ENCODE data around the gene SYCP2L.
"Not testable (repeated sequence)": the region's sequence is repeated elsewhere in the genome, so short reads cannot be mapped to it uniquely, and the experiment has no call there.

The SYCP2L gene

DNA sequence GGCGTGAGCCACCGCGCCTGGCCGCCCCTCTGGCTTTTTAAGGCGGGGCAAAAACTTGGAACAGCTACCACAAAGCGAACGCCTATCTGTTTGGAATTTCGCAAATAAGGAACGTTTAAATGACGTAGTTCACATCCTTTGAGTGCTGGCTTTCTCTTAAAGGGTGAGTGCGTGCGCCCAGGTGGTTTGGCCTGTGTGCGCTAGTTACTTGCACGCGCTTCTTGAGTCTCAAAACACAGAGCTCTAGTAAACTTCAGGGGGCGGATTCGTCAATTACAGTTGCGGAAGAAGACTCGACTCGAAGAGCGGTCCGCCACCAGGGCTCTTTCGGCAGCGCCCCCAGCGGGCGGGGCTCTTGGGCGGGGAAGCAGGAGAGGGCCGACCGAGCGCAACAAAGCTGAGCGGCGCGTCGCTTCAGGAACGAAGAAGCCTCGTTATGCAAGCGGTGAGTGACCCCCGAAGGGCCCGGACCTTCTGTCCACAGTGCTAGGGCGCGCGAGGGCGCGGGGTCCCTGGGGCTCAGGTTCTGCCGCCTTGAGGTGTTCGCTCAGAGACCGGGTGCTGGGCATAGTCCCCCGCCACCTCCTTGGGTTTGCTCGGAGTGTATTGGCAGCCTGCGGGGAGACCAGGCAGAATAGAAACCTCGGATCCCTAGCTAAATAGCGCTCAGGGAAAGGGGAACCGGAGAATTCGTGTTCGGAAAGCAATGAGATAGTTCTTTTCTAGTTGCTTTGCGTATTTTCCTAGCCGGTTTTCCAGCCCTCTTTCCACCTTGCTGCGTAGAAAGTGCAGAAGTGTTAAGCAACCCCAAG, at the start of gene SYCP2L:
SYCP2L (plus strand) TSS at position 362 of the 812 bp plus-strand sequence; CDS start at position 437, 75 bp downstream.
- DNase-seq (ENCODE audit: low read depth) = no peak

DNA sequence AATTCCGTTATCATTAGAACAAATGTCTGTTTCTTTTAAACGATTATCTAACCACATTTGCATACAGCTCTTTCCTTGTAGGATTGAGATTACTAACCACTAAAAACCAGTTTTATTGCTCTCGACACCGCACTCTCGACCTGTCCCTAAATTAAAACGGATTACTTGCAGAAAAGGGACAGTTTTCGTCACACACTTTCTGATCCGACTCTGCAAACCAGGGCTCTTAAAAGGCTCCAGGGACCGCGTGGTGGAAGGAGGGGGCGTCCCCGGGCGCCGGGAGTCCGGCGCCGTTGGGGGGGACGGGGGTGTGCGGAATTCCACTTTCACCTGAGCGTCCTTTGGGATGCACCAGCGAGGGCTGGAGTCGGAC, 49.2 kb upstream of the SYCP2L start:
- DNase-seq (ENCODE audit: low read depth) = no peak

- peak; percentile 63 for DNase-seq (ENCODE audit: low read depth)
Measured at GRCh38 chr6:10837995-10838793, 48.7 kb upstream of the SYCP2L start, which contains the start of gene MAK. MAK (minus strand) TSS chr6:10838539; CDS start chr6:10830648, 7,891 bp downstream.

DNA sequence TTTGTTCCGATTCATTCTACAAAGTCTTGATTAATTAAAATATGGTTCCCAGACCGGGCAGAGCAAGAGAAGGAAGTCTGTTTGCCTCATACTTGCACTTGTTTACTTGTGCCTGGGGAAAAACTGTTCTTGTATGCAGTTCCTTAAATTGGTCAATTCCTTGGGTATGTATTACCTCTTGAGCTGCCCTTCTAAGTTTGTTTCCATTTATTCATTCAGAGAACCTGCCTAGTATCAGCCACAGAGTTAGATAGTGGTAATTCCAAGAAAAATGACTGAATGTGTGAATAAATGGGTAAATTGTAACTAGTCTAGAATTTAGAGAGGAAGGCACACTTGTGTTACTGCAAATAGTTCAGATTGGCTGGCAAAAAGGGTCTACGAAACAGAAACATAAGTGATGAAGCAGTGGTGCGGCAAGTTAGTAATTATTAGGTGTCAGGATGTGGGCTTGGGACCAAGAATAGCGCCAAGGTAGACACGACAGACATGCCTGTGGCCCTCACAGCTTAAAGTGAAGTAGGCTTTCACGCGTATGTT, 48.0 kb upstream of the SYCP2L start:
- no peak for DNase-seq (ENCODE audit: low read depth)

GRCh38 chr6:10843554-10843953, 43.3 kb upstream of the SYCP2L start:
- DNase-seq (ENCODE audit: low read depth) = no peak

DNA sequence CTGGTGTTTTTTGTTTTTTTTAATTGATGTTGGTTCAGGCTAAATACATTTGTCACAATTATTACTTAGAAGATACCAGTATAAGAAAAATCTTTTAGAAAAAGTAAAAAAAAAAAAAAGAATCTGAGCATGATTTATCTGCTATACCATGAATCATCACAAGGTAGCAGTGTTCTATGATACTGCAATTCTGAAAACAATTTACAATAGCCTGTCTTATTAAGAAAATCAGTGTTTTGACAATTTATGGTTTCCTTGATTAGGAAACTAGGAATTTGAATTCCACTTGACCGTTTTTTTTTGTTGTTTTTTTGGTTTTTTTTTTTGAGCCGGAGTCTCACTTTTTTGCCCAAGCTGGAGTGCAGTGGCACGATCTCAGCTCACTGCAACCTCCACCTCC, 39.2 kb upstream of the SYCP2L start:
- no peak for DNase-seq (ENCODE audit: low read depth)

DNA sequence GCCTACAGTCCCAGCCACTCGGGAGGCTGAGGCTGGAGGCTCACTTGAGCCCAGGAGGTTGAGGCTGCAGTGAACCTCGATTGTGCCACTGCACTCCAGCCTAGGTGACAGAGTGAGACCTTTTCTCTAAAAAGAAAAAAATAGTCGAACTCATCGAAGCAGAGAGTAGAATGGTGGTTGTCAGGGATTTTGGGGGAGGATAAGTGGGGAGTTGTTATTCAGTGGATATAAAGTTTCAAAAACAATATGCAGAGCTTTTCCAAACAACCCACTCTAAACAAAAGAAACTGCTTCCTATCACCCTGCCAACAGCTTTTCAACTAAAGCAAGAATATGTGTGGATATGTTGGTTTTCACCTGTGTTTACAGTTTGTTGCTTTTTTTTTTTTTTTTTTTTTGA, 37.0 kb upstream of the SYCP2L start:
- no peak for DNase-seq (ENCODE audit: low read depth)

DNA sequence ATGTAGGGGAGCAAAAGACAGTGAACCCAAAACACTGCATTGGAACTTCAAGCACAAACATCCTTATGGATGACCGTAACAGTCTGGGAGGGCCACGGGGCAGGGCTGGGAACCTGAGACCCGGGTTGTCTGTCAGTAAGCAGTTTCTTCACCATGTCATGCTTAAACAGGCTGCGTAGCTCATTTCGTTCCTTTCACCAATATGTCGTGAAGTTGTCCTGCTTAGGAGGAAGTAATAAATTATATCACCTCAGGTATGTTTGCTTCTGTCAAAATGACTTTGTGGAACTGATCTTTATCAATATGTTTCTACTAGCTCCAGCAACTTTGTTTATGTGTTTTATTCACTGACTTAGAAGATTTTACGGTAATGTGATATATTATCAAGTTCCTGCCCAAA, 36.1 kb upstream of the SYCP2L start:
- no peak for DNase-seq (ENCODE audit: low read depth)

DNA sequence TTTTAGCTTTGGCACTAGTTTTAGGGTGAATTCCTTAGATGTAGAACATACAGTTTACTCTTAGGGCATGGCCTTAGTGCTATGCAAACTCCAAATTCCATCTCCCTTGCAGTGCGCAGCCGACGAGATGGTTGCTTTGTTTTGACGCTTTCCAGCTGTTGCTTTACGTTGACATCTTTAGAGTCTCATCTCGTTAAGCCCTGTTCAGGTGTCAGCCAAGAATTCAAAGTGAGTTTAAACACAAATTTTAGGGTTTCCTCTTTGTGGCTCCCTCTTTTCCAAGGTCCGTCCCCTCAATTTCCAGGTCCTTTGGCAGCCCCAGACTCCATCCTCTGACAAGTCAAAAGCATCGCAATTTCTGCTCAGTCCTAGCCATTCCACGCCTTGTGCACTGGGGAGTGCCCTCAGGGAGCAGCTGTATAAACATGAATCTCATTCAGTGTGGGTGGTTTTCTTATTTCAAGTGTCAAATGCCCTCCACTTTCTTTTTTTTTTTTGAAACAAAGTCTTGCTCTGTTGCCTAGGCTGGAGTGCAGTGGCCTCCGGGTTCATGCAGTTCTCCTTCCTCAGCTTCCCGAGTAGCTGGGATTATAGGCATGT, 34.4 kb upstream of the SYCP2L start:
- DNase-seq (ENCODE audit: low read depth) = no peak

- not testable (repeated sequence) for DNase-seq (ENCODE audit: low read depth)
Measured at GRCh38 chr6:10853849-10854300, 33.0 kb upstream of the SYCP2L start.

GRCh38 chr6:10854922-10855632, 31.8 kb upstream of the SYCP2L start:
- DNase-seq (ENCODE audit: low read depth) = no peak

DNA sequence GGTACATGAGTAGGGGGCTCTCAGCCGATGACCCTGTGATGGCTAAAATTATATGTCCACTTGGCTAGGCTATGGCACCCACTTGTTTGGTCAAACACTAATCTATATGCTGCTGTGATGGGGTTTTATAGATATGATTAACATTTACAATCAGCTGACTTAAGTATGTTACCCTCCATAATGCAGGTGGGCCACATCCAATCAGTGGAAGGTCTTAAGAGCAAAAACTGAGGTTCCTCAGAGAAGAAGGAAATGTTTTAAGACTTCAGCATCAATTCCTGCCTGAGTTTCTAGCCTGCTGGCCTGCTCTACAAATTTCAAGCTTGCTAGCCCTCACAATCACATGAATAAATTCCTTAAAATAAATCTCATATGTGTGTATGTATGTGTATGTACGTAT, 29.6 kb upstream of the SYCP2L start:
- DNase-seq (ENCODE audit: low read depth) = no peak

DNA sequence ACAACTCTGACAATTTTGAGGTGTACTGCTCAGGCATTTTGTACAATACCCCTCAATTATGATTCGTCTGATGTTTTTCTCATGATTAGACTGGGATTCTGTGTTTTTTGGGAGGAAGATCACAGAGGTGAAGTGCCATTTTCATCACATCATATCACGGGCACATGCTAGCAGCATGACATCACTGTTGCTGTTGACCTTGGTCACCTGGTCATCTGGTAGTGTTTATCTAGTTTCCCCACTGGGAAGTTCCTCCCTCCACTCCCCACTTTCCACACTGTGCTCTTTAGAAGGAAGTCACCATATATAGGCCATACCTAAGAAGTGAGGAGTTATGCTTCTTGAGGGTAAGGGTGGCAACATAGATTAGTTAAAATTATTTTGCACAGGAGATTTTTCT, 25.8 kb upstream of the SYCP2L start:
- DNase-seq (ENCODE audit: low read depth) = no peak

DNA sequence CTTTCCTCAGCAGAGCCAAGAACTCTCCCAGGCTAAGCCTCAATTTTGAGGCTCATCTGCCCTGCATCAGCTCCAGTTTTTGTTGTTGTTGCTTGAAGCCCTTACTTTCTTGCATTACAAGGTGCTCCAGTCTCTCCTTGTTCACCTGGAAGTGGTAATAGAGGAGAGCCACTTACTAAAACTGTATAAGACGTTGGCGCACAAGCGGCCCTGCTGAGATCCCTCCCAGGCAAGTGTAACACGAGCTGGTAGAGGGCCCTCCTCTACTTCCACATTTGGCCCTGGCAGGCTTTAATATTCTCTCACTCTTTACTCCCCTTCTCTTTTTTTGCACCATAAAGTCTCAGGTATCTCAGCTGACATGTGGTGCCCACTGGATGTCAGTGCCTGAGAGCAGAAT, 24.5 kb upstream of the SYCP2L start:
- no peak for DNase-seq (ENCODE audit: low read depth)

- DNase-seq (ENCODE audit: low read depth) = not testable (repeated sequence)
Measured at GRCh38 chr6:10863031-10863430, 23.8 kb upstream of the SYCP2L start.

GRCh38 chr6:10866709-10867108, 20.1 kb upstream of the SYCP2L start:
- DNase-seq (ENCODE audit: low read depth) = not testable (repeated sequence)

DNA sequence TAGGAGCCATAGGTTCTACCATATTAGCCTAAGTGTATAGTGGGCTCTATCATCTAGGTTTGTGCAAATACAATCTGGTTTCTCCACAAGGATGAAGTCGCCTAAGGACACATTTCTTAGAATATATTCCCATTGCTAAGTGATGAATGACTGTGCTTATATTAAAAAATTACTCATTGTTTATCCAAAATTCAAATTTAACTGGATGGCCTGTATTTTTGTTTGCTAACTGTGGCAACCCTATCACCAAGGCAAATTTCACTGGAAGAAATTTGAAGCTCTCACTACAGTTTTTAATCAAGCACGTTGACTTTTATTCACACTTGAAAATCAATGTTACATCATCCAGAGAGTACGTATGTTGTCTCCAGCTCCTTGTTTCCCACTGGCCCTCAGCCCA, 18.9 kb upstream of the SYCP2L start:
- DNase-seq (ENCODE audit: low read depth) = no peak

- no peak for DNase-seq (ENCODE audit: low read depth)
Measured at GRCh38 chr6:10873374-10873773, 13.5 kb upstream of the SYCP2L start.

DNA sequence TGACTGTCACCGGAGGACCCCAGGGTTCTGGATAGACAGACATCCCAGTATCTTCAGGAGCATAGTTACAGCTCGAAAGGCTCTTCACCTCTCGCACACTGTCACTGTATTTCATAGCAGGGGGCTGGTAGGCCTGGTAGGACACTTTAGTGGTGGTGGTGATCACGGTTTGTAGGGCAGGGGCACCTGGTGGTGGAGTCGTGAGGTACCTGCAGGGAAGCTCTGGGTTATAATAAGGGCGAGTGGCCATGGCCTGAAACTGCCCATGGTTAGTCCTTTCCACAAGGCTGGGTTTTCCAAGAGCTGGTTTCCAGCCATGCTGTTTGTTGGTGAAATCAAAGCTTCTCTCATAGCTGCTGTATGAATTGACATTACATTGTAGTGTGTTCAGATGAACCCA, 12.6 kb upstream of the SYCP2L start:
- DNase-seq (ENCODE audit: low read depth) = no peak

DNA sequence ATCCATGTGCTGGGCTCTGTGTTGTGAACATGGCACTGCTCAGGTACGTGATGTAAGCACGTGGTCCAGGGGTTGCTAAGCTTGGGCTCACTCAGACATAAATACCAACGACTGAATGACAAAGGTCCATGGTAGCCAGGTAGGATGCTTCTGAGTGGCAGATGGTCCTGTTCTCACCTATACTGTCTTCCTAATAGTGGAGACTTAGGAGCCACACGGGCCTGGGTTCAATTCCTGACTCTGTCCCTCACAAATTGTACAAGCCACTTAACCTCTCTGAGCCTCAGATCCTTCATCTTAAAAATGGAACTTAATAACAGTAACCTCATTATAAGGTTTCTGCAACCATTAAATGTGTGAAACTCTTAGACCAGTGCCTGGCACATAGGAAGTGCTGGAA, 11.8 kb upstream of the SYCP2L start:
- no peak for DNase-seq (ENCODE audit: low read depth)

DNA sequence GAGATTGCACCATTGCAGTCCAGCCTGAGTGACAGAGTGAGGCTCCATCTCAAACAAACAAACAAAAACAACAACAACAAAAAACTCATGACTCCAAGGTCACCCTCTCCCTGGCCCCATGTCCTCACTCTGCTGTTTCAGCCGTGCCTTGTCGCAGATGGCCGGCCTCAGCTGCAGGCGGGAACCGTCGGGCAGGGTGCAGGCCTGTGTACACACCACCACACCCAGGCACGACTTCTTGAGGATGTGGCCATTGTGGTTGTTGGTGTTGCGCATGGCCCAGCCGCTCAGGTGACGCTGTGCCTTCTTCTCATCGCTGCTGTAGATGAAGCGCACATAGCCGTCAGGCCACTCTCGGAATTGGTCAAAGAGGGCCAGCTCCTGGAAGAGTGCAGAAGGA, 9.8 kb upstream of the SYCP2L start:
- no peak for DNase-seq (ENCODE audit: low read depth)

DNA sequence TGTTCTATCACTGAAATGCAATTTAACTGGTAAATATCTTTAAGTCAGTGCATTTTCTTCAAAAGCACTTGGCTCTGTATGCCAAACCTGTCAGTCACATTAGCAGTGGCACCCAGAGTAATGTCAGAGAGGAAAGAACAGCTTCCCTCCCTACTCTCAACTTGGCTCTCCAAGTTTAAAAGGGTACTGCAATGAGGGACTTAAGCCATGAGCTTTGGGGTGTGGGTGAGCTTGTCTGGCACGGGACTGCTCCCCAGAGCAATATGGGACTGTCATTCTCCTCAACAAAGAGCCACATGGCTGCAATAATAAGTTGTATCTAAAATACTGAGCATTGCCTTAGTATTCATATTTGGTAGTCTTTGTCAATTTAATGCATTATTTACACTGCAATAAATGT, 9.0 kb upstream of the SYCP2L start:
- no peak for DNase-seq (ENCODE audit: low read depth)
